HG03342 (cell line): Measurements from ENCODE around the gene FCHO2.

Source experiments
- ATAC-seq: cut with Tn5 transposase; IDR thresholded peaks from one replicate; pipeline ENCODE4 v1.9.1; 2021; ENCODE audit warnings: mild to moderate bottlenecking, moderate library complexity; ENCODE audit not compliant: unreplicated experiment

The FCHO2 gene

GRCh38 chr5:73106335-73106734 is 150.5 kb downstream of the FCHO2 start:
- ATAC-seq: no peak

- no peak for ATAC-seq
Observed at GRCh38 chr5:73110190-73110589, 154.3 kb downstream of the FCHO2 start.

GRCh38 chr5:73111536-73111935 is 155.7 kb downstream of the FCHO2 start:
- no peak for ATAC-seq

- ATAC-seq: no peak
Observed at GRCh38 chr5:73112359-73112758, 156.5 kb downstream of the FCHO2 start.

GRCh38 chr5:73114044-73114688 is 158.3 kb downstream of the FCHO2 start:
- ATAC-seq: no peak

GRCh38 chr5:73115399-73116051 is 159.7 kb downstream of the FCHO2 start:
- no peak for ATAC-seq

- ATAC-seq: no peak
Observed at GRCh38 chr5:73116506-73116905, 160.7 kb downstream of the FCHO2 start.

GRCh38 chr5:73117088-73117740 is 161.4 kb downstream of the FCHO2 start:
- no peak for ATAC-seq

- no peak for ATAC-seq
Observed at GRCh38 chr5:73118391-73118973, 162.6 kb downstream of the FCHO2 start.

- ATAC-seq: no peak
Observed at GRCh38 chr5:73119451-73120157, 163.8 kb downstream of the FCHO2 start.

- no peak for ATAC-seq
Observed at GRCh38 chr5:73120222-73121118, 164.6 kb downstream of the FCHO2 start, which contains the start of gene TMEM171. Gene TMEM171 (plus strand): TSS chr5:73120575. CDS start chr5:73123374, 2,799 bp downstream.

GRCh38 chr5:73121119-73121463 is 165.2 kb downstream of the FCHO2 start:
- no peak for ATAC-seq

GRCh38 chr5:73122875-73123810 is 167.3 kb downstream of the FCHO2 start:
- ATAC-seq: no peak

GRCh38 chr5:73125289-73125688 is 169.4 kb downstream of the FCHO2 start:
- no peak for ATAC-seq

- no peak for ATAC-seq
Observed at GRCh38 chr5:73126381-73126780, 170.5 kb downstream of the FCHO2 start.

- ATAC-seq: no peak
Observed at GRCh38 chr5:73126957-73127356, 171.1 kb downstream of the FCHO2 start.

- no peak for ATAC-seq
Observed at GRCh38 chr5:73129143-73129542, 173.3 kb downstream of the FCHO2 start.

GRCh38 chr5:73130811-73131210 is 175.0 kb downstream of the FCHO2 start:
- ATAC-seq: no peak
